Aorta (tissue), 5 donors: ENCODE measurements around the gene ATG9B. TPM values are rescaled to one million over a fixed set of nuclear protein-coding genes. Genes with fewer than 3 reads are reported as not detected.

Experiments used
- ATAC-seq: fragments of 200-7000 bp; cut with Tn5 transposase; one replicate; pipeline ENCODE4 v1.9.1; 2022; ENCODE audit warnings: moderate library complexity; ENCODE audit not compliant: low FRiP score
- DNase-seq, 2 donors: peaks; one replicate each; pipeline ENCODE4 v3.0.0-alpha.2; 2020
- H3K27ac ChIP-seq, 2 donors: one replicate each; pipeline ENCODE4 v1.5.1; 2013; ENCODE audit warnings: low read length in 2 of 2, mild to moderate bottlenecking in 2 of 2, moderate library complexity in 2 of 2, control low read depth in 1 of 2, inconsistent platforms in 1 of 2, low read depth in 1 of 2
- H3K27me3 ChIP-seq, 2 donors: one replicate each; pipeline ENCODE4 v1.6.1; 2013; ENCODE audit warnings: control low read depth in 1 of 2, low read length in 1 of 2, mild to moderate bottlenecking in 1 of 2, moderate library complexity in 1 of 2; ENCODE audit not compliant: insufficient read depth in 2 of 2, control insufficient read depth in 1 of 2
- H3K36me3 ChIP-seq, 2 donors: one replicate each; pipeline ENCODE4 v1.6.1; 2013; ENCODE audit warnings: control low read depth in 1 of 2, low read length in 1 of 2, mild to moderate bottlenecking in 1 of 2; ENCODE audit not compliant: insufficient read depth in 2 of 2, control insufficient read depth in 1 of 2
- H3K4me1 ChIP-seq, 2 donors: one replicate each; pipeline ENCODE4 v1.6.1; 2013; ENCODE audit warnings: low read length in 2 of 2, control low read depth in 1 of 2, mild to moderate bottlenecking in 1 of 2, moderate library complexity in 1 of 2; ENCODE audit not compliant: insufficient read depth in 2 of 2, control insufficient read depth in 1 of 2
- H3K4me3 ChIP-seq, 2 donors: one replicate each; pipeline ENCODE4 v1.5.1; 2013; ENCODE audit warnings: low read length in 2 of 2, control low read depth in 1 of 2, mild to moderate bottlenecking in 1 of 2
- H3K9me3 ChIP-seq: one replicate; pipeline ENCODE4 v1.6.1; 2013; ENCODE audit warnings: mild to moderate bottlenecking, low read length; ENCODE audit not compliant: control insufficient read depth
- WGBS, 2 donors: extraction: QIAGEN DNeasy Blood & Tissue Kit; methylation state at CpG; one replicate each; pipeline ENCODE4 v1.1.7; 2013; 5-methylcytosine and 5-hydroxymethylcytosine counted together
- intact Hi-C, 2 donors: fragments of 100-400 bp; cut with DNase I; formaldehyde crosslinking; loops; one replicate each; pipeline versions ENCODE4 v1.14.2 to v1.15.0; 2022
- polyA plus RNA-seq, 2 donors: library from polyadenylated mRNA; stranded (reverse); fragments of 200-250 nt; gene quantifications; one replicate each; pipeline ENCODE4 v1.2.3, GENCODE V29; 2013
- total RNA-seq, 2 donors: library from RNA; stranded (reverse); fragmentation: NEBNext Ultra II Directional; extraction: Animal tissue kit (Norgen Biotek cat#: 25700); gene quantifications; one replicate each; pipeline ENCODE4 v1.2.1, GENCODE V29; 2021
- donor health status: healthy with polysubstance abuse.
- donor health status: Bipolar disorder and iron deficiency.
- donor health status: DM: no; HTN: no; CAD: no.
- donor health status: DM: no; HTN: no; CAD: no.
- donor health status: DM: yes; HTN: yes; CAD: no.

ATG9B gene
- total and polyA plus RNA-seq, 4 donors: 0.12 TPM; not detected in 3

DNA sequence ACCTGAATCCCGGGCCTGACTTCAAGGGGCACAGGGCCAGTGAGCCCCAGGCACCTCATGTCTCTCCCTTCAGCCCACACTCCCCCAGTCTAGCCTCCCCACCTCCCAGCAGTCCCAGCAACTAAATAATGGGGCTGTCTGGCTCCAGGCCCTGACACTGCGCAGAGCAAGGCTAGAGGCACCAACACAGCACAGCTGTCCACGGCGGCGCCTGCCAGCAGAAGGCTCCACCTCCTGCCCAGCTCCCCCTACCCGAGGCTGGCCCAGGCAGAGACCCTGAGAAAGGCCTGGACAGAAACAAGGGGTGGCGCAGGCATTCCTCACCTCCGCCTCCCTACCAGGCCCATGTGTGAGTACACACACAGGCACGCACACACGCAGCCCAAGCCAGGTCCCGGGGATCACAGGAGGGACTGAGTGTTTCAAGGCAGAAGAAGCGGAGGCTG is 52.2 kb downstream of the ATG9B start:
- intact Hi-C loops: no loop called here
- H3K36me3 ChIP-seq: no peaks in the 10 kb centered on the region
- ATAC-seq (no peak), DNase-seq (no peak)
- no peak overlapping the region for H3K27ac ChIP-seq
- 54 to 68% methylated on average over 12 of the region's 12 CpGs for WGBS, 2 donors
- no peaks in the 10 kb centered on the region for H3K27me3 ChIP-seq
- H3K4me3 ChIP-seq: no peak overlapping the region
- H3K9me3 ChIP-seq: no peaks in the 10 kb centered on the region
- peaks cover 0 to 4% of the 10 kb centered on the region in 2 donors for H3K4me1 ChIP-seq

DNA sequence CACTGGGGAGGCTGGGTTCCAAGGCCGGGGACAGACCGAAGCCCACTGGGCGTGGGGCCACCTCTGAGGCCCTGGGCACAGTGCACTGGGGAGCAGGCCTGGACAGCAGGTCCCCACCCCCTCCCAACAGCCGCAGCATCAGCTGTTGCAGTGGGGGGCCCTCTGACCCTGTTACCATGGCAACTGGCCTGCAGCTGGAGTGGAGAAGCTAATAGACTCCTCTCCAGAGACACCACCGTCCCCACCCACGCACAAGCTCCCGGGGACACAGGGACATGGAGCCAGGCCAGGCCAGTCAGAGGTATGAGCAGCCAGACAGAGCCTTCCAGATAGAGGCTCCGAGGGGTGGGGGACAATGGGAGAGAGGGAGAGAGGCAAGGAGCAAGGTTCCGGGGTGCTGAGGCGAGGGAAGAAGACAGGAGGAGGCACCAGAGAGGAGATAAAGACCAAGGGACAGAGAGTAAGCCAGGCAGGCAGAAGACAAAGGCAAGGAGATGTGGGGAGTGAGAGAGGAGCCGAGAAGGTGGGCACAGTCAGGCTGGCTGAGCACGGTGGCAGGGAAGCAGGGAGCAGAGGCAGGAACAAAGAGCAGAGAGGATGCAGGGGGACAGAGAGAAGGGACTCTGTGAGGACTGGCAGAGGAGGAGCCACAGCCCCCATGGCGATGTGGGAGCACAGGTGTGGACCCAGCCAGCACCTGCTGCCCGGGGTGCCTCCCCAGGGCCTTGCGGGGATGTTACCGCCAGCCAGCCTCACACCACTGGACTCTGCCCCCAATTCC is 52.9 kb downstream of the ATG9B start:
- WGBS, 2 donors: 68 to 69% methylated on average over 16 of the region's 16 CpGs
- Histone ChIP-seq H3K4me3 (no peak overlapping the region), H3K36me3 (no peaks in the 10 kb centered on the region), H3K27me3 (no peaks in the 10 kb centered on the region), H3K9me3 (no peaks in the 10 kb centered on the region), H3K4me1 (peaks cover 0 to 4% of the 10 kb centered on the region in 2 donors), H3K27ac (no peak overlapping the region)
- ATAC-seq: no peak
- no peak for DNase-seq
- intact Hi-C loops: no loop called here

DNA sequence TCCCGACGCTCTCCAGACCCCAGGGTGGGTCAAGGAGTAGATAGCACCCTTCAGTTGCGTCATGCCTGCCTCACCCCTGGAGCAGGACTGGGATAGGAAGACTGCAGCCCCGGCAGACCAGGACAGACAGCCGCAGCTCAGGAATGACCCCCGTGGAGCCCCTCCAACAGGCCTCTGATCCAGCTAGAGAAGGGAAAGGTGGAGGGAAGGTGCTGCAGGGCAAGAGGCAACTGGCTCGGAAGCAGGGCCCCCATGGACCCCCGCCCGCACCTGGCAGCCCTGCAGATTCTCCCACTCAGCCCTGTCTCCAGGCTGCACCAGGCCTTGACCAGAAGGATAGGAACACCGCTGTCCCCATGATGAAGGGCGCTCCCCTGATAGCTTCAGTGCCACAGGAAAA is 53.9 kb downstream of the ATG9B start:
- WGBS, 2 donors: 84 to 91% methylated on average over 9 to 11 of the region's 11 CpGs
- H3K27ac ChIP-seq: no peak overlapping the region
- no peaks in the 10 kb centered on the region for H3K9me3 ChIP-seq
- no peak overlapping the region for H3K4me3 ChIP-seq
- intact Hi-C loops: no loop called here
- H3K27me3 ChIP-seq: no peaks in the 10 kb centered on the region
- DNase-seq (no peak), ATAC-seq (no peak)
- H3K4me1 ChIP-seq: peaks cover 0 to 4% of the 10 kb centered on the region in 2 donors
- H3K36me3 ChIP-seq: no peaks in the 10 kb centered on the region

DNA sequence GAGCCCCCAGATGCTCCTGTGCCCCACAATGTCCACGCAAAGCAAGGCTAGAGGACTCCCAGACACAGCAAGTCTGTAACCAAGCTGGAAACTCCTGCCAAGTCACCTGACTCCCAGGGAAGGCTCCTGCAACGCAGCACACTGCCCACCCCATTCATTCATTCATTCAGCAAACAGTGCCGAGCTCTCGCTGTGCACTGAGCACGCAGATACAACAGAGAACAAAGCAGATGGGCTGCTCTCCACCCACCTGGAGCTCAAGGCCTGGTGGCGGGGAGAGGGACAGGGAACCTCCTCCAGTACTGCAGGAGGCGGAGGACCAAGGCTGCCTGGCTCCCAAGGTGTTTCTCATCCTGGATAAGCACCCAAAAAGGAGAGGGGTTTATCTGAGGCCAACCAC is 54.8 kb downstream of the ATG9B start:
- 81 to 82% methylated on average over 7 of the region's 7 CpGs for WGBS, 2 donors
- ATAC-seq (no peak), DNase-seq (no peak)
- Histone ChIP-seq H3K36me3 (no peaks in the 10 kb centered on the region), H3K4me3 (no peak overlapping the region), H3K4me1 (peaks cover 0 to under 1% of the 10 kb centered on the region in 2 donors), H3K27ac (no peak overlapping the region), H3K9me3 (no peaks in the 10 kb centered on the region), H3K27me3 (no peaks in the 10 kb centered on the region)
- intact Hi-C loops: loop anchor here in 1 of 2 donors (5.0 kb wide), 1 partner anchor 143 kb away; no protein-coding TSS in a partner anchor

DNA sequence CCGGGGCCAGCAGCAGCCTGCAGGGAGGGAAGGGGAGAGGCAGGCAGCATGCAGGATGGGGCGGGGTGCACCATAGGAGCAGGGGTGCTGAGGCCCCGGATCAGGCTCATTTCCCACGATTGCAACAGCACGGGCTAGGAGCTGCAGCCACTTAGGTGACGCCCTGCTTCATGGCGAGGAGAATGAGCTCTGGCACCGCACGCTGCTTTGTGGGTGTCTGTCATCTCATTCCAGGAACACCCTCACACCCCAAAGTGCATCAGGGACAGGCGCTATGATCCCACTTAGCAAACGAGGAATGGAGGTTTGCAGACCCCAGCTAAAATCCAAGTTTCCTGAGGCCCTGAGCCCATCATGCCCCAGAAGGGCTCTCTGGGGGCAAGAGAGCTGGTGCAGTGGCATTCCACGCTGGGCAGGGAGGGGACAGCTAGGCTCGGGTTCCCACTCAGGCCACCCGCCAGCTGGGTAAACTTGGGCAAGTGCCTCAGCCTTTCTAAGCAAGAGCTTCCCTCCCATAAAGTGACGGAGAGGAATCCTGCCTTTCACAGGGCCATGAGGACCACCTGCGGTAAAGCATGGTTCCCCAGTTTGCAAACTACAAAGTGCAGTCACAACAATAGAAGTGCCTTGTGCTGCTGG is 55.4 kb downstream of the ATG9B start:
- WGBS, 2 donors: 56 to 64% methylated on average over 15 to 16 of the region's 16 CpGs
- H3K4me3 ChIP-seq: no peak overlapping the region
- ATAC-seq (no peak), DNase-seq (no peak)
- H3K9me3 ChIP-seq: no peaks in the 10 kb centered on the region
- no peak overlapping the region for H3K27ac ChIP-seq
- intact Hi-C loops: loop anchor here in 1 of 2 donors (5.0 kb wide), 1 partner anchor 143 kb away; no protein-coding TSS in a partner anchor
- H3K4me1 ChIP-seq: no peaks in the 10 kb centered on the region
- H3K36me3 ChIP-seq: no peaks in the 10 kb centered on the region
- peaks cover 0 to 2% of the 10 kb centered on the region in 2 donors for H3K27me3 ChIP-seq

DNA sequence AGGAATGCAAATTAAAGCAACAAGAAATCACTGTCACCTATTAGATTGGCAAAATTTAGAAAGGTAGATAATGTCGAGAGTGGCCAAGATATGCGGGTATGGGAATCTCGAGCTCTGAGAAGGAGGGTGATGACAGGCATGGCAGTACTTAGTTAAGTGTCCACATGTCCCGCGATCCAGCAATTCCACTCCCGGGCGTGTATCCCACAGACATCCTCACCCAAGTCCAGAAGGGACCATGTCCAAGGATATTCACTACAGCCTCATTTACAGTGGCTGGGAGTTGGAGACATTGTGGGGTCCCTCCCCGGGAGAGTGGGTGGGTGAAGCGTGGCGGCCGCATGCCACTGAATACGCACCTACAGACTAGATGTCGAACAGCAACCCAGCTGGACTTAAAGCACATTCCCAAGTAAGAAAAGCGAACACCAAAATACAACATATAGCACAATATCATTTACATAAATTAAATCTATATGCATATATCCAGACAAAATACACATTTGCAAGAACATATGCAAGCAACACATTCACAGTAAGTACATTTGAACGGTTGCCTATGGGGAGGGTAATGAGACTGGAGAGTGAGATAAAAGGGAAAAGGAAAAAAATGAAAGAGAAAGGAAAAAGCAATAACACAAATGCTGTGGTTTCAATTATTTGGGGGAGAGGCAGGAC is 56.1 kb downstream of the ATG9B start:
- intact Hi-C loops: loop anchor here in 1 of 2 donors (5.0 kb wide), 1 partner anchor 144 kb away; no protein-coding TSS in a partner anchor
- peaks cover 0 to 2% of the 10 kb centered on the region in 2 donors for H3K27me3 ChIP-seq
- H3K4me3 ChIP-seq: no peak overlapping the region
- no peaks in the 10 kb centered on the region for H3K4me1 ChIP-seq
- 84 to 86% methylated on average over 15 of the region's 15 CpGs for WGBS, 2 donors
- no peaks in the 10 kb centered on the region for H3K36me3 ChIP-seq
- ATAC-seq (no peak), DNase-seq (no peak)
- H3K9me3 ChIP-seq: no peaks in the 10 kb centered on the region
- H3K27ac ChIP-seq: no peak overlapping the region

DNA sequence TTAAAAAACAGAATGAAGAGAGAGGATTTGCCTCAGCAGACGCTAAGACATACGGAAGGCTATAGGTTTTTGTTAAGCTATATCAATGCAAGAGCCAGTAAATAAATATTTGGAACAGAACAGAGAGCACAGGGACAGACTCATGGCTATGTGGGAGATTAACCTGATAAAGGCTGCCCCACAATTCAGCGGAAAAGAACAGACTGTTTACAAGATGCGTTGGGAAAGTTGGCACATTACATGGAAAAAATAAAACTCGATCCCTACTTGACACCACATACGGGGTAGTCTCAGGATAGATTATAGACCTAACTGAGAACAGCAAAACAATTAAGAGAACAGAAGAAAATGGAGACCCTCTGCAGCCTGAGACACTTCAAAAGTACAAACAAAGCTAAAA is 56.9 kb downstream of the ATG9B start:
- Histone ChIP-seq H3K36me3 (no peaks in the 10 kb centered on the region), H3K4me1 (no peaks in the 10 kb centered on the region), H3K9me3 (no peaks in the 10 kb centered on the region), H3K4me3 (no peak overlapping the region), H3K27ac (no peak overlapping the region), H3K27me3 (peaks cover 0 to 2% of the 10 kb centered on the region in 2 donors)
- intact Hi-C loops: loop anchor here in 1 of 2 donors (5.0 kb wide), 1 partner anchor 145 kb away; no protein-coding TSS in a partner anchor
- DNase-seq: no peak
- 78 to 79% methylated on average over 6 of the region's 6 CpGs for WGBS, 2 donors
- ATAC-seq: no peak

DNA sequence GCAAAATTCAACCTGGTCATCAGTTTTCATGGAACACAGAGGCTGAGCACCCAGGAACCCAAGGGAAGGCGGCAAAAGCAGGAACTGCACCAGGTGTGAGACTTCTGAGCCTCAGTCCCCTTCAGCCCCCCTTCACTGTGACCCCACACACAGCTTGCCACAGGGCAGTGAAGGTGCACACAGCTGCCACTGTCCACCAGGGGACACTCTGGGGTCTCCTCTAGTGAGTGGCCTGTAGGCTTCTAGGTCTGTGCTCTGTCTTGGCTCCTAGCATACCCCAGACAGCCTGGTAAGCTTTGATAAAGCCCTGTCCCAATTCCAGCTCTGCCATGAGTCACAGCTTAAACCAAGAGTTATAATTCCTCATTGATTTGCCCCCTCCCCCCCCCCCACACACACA is 58.3 kb downstream of the ATG9B start:
- Histone ChIP-seq H3K4me1 (no peaks in the 10 kb centered on the region), H3K27me3 (peaks cover 0 to 2% of the 10 kb centered on the region in 2 donors), H3K27ac (no peak overlapping the region), H3K9me3 (no peaks in the 10 kb centered on the region), H3K4me3 (no peak overlapping the region), H3K36me3 (no peaks in the 10 kb centered on the region)
- ATAC-seq (no peak), DNase-seq (no peak)
- intact Hi-C loops: loop anchor here in 1 of 2 donors (5.0 kb wide), 1 partner anchor 146 kb away; no protein-coding TSS in a partner anchor
- 95 to 100% methylated on average over 1 of the region's 1 CpG for WGBS, 2 donors
